ENCODE measurements around the gene SEC31A.

- no peak for TF ChIP-seq POLR2A (IDR thresholded peaks at IDR 0.05; ENCODE audit: low read depth, low read length)
- TF ChIP-seq, protein P1, sequence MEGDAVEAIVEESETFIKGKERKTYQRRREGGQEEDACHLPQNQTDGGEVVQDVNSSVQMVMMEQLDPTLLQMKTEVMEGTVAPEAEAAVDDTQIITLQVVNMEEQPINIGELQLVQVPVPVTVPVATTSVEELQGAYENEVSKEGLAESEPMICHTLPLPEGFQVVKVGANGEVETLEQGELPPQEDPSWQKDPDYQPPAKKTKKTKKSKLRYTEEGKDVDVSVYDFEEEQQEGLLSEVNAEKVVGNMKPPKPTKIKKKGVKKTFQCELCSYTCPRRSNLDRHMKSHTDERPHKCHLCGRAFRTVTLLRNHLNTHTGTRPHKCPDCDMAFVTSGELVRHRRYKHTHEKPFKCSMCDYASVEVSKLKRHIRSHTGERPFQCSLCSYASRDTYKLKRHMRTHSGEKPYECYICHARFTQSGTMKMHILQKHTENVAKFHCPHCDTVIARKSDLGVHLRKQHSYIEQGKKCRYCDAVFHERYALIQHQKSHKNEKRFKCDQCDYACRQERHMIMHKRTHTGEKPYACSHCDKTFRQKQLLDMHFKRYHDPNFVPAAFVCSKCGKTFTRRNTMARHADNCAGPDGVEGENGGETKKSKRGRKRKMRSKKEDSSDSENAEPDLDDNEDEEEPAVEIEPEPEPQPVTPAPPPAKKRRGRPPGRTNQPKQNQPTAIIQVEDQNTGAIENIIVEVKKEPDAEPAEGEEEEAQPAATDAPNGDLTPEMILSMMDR (conservative IDR thresholded peaks at IDR 0.05; ENCODE audit: low read depth, low read length) = no peak
These were observed 79.1 kb downstream of the SEC31A start for GRCh38 chr4:82811838-82812341.

All from IMR-90 (cell line).